A549 (cell line): Measurements from ENCODE around the gene RFX3. TPM values are rescaled to one million over a fixed set of nuclear protein-coding genes. Genes with fewer than 3 reads are reported as not detected.

Experiments used
- ATAC-seq, 2 experiments: fragments of 200-7000 bp in 1 of 2; fragments of >200 bp in 1 of 2; cut with Nextera tagmentation in 1 of 2; cut with Tn5 transposase in 1 of 2; 3 replicates each; pipeline versions ENCODE4 v1.8.0 to v1.9.1; 2018 to 2020; ENCODE audit warnings: mild to moderate bottlenecking in 1 of 2, moderate library complexity in 1 of 2
- CTCF ChIA-PET: fragments of 300-600 bp; sonication (Branson Sonifier 250); formaldehyde crosslinking; extraction: SDS; loops from one replicate; lab custom pipeline; 2021; ENCODE audit warnings: antibody characterized with exemption, inconsistent platforms; lab: Yijun Ruan, JAX
- POLR2A ChIA-PET: fragments of 350-600 bp; formaldehyde crosslinking; extraction: SDS; loops from one replicate; lab custom pipeline; 2021; ENCODE audit warnings: antibody characterized with exemption, inconsistent platforms; lab: Yijun Ruan, JAX
- DNase-seq, 2 experiments: peaks; one replicate each; pipeline versions ENCODE4 v3.0.0 to v3.0.0-alpha.2; 2011 to 2016; ENCODE audit warnings: low read depth in 1 of 2, low spot score in 1 of 2
- FAIRE-seq: peaks from 2 replicates; lab custom pipeline; 2011; peaks lifted over from hg19 to GRCh38; lab: Jason Lieb, UNC
- H3K27ac ChIP-seq, 2 experiments: fragments of >200 bp; sonication (Bioruptor Twin); formaldehyde crosslinking; 3 replicates each; pipeline ENCODE4 v1.5.1; 2016 to 2017
- H3K4me1 ChIP-seq: fragments of >200 bp; sonication (Bioruptor Twin); formaldehyde crosslinking; 3 replicates; pipeline ENCODE4 v1.6.1; 2016
- H3K4me2 ChIP-seq: fragments of >200 bp; sonication (Bioruptor Twin); formaldehyde crosslinking; 3 replicates; pipeline ENCODE4 v1.6.1; 2016
- H3K4me3 ChIP-seq: fragments of >200 bp; sonication (Bioruptor Twin); formaldehyde crosslinking; 3 replicates; pipeline ENCODE4 v1.5.1; 2016
- H3K9me3 ChIP-seq: fragments of >200 bp; sonication (Bioruptor Twin); formaldehyde crosslinking; 3 replicates; pipeline ENCODE4 v1.6.1; 2016
- BHLHE40 ChIP-seq: IDR thresholded peaks from 2 replicates; pipeline ENCODE4 v1.6.1; 2012; ENCODE audit warnings: low read depth, low read length, inconsistent platforms
- CEBPB ChIP-seq, 2 experiments: fragments of >200 bp in 1 of 2; sonication (Bioruptor Twin) in 1 of 2; formaldehyde crosslinking in 1 of 2; IDR thresholded peaks; 2 replicates each; pipeline ENCODE4 v1.6.1; 2012 to 2016
- CHD2 ChIP-seq: fragments of 150-350 bp; IDR thresholded peaks from 2 replicates; pipeline ENCODE4 v1.6.1; 2014; ENCODE audit warnings: low read length; ENCODE audit not compliant: partially characterized antibody
- E2F6 ChIP-seq: IDR thresholded peaks from 2 replicates; pipeline ENCODE4 v1.6.1; 2012; ENCODE audit warnings: low read depth, borderline replicate concordance
- EHF ChIP-seq: fragments of 250-450 bp; sonication (Bioruptor Pico); IDR thresholded peaks from 2 replicates; pipeline ENCODE4 v1.5.0; 2020; ENCODE audit warnings: mild to moderate bottlenecking
- EP300 ChIP-seq, 2 experiments: fragments of >200 bp; sonication (Bioruptor Twin); formaldehyde crosslinking; IDR thresholded peaks; 2 replicates in 1 of 2; 3 replicates in 1 of 2; pipeline ENCODE4 v1.6.1; 2016 to 2017
- FOSL2 ChIP-seq, 2 experiments: fragments of 450-650 bp in 1 of 2; fragments of >200 bp in 1 of 2; sonication (Bioruptor Twin) in 1 of 2; formaldehyde crosslinking; IDR thresholded peaks; 2 replicates each; pipeline versions ENCODE4 v1.5.0 to v1.6.1; 2016 to 2020; ENCODE audit warnings: mild to moderate bottlenecking in 1 of 2, moderate library complexity in 1 of 2
- FOXS1 ChIP-seq: fragments of 250-450 bp; sonication (Bioruptor Pico); IDR thresholded peaks from 2 replicates; pipeline ENCODE4 v1.5.0; 2020; ENCODE audit warnings: mild to moderate bottlenecking, moderate library complexity
- HDAC2 ChIP-seq: fragments of 200-600 bp; sonication (generic); IDR thresholded peaks from 2 replicates; pipeline ENCODE4 v1.6.1; 2016
- HOXA7 ChIP-seq: fragments of 250-450 bp; sonication (Bioruptor Pico); IDR thresholded peaks from 2 replicates; pipeline ENCODE4 v1.5.0; 2020; ENCODE audit warnings: mild to moderate bottlenecking, moderate library complexity
- HOXB13 ChIP-seq: fragments of 250-450 bp; sonication (Bioruptor Pico); IDR thresholded peaks from 2 replicates; pipeline ENCODE4 v1.5.0; 2020; ENCODE audit warnings: low read depth, mild to moderate bottlenecking, moderate library complexity
- HOXB5 ChIP-seq: fragments of 250-450 bp; sonication (Bioruptor Pico); IDR thresholded peaks from 2 replicates; pipeline ENCODE4 v1.5.0; 2020; ENCODE audit warnings: mild to moderate bottlenecking, moderate library complexity
- KDM1A ChIP-seq: fragments of 200-600 bp; sonication (generic); IDR thresholded peaks from 2 replicates; pipeline ENCODE4 v1.6.1; 2016; ENCODE audit warnings: low read depth, mild to moderate bottlenecking
- MAFK ChIP-seq: fragments of 450-650 bp; IDR thresholded peaks from 2 replicates; pipeline ENCODE4 v1.6.1; 2014; ENCODE audit not compliant: partially characterized antibody
- MAX ChIP-seq: IDR thresholded peaks from 2 replicates; pipeline ENCODE4 v1.6.1; 2012
- NFE2L2 ChIP-seq: fragments of 150-350 bp; conservative IDR thresholded peaks from 2 replicates; pipeline ENCODE4 v1.6.1; 2014; ENCODE audit warnings: low read length
- PBX3 ChIP-seq: IDR thresholded peaks from 2 replicates; pipeline ENCODE4 v1.6.1; 2012
- PHF8 ChIP-seq: fragments of 200-600 bp; sonication (generic); IDR thresholded peaks from 2 replicates; pipeline ENCODE4 v1.6.1; 2016; ENCODE audit warnings: low read depth, mild to moderate bottlenecking, antibody characterized with exemption, moderate library complexity, borderline replicate concordance
- POLR2A ChIP-seq: IDR thresholded peaks from 2 replicates; pipeline ENCODE4 v1.6.1; 2012; ENCODE audit warnings: mild to moderate bottlenecking, low read length
- POLR2AphosphoS2 ChIP-seq: conservative IDR thresholded peaks from 2 replicates; pipeline ENCODE4 v1.6.1; 2012; ENCODE audit warnings: low read length, improper control_type of control experiment, inconsistent platforms
- RAD21 ChIP-seq, 2 experiments: fragments of >200 bp in 1 of 2; sonication (Bioruptor Twin) in 1 of 2; formaldehyde crosslinking in 1 of 2; IDR thresholded peaks in 1 of 2; conservative IDR thresholded peaks in 1 of 2; 2 replicates in 1 of 2; 3 replicates in 1 of 2; pipeline ENCODE4 v1.6.1; 2012 to 2018; ENCODE audit warnings: inconsistent platforms in 1 of 2
- RARB ChIP-seq: fragments of 250-450 bp; sonication (Bioruptor Pico); IDR thresholded peaks from 2 replicates; pipeline ENCODE4 v1.8.0; 2021; ENCODE audit warnings: mild to moderate bottlenecking, moderate library complexity
- RCOR1 ChIP-seq: fragments of 150-350 bp; IDR thresholded peaks from 2 replicates; pipeline ENCODE4 v1.6.1; 2014; ENCODE audit warnings: antibody characterized with exemption, low read length, low read depth
- REST ChIP-seq: fragments of 200-600 bp; sonication (generic); IDR thresholded peaks from 2 replicates; pipeline ENCODE4 v1.6.1; 2016; ENCODE audit warnings: antibody characterized with exemption, mild to moderate bottlenecking, moderate library complexity
- RFX5 ChIP-seq: fragments of 450-650 bp; IDR thresholded peaks from 2 replicates; pipeline ENCODE4 v1.7.1; 2014; ENCODE audit warnings: antibody characterized with exemption, mild to moderate bottlenecking, moderate library complexity
- RNF2 ChIP-seq: fragments of 200-600 bp; sonication (generic); IDR thresholded peaks from 2 replicates; pipeline ENCODE4 v1.6.1; 2016; ENCODE audit warnings: low read depth, mild to moderate bottlenecking, antibody characterized with exemption, moderate library complexity, borderline replicate concordance
- SMC3 ChIP-seq: fragments of >200 bp; sonication (Bioruptor Twin); formaldehyde crosslinking; IDR thresholded peaks from 3 replicates; pipeline ENCODE4 v1.6.1; 2018; ENCODE audit warnings: inconsistent platforms
- SREBF2 ChIP-seq: fragments of 450-650 bp; IDR thresholded peaks from 2 replicates; pipeline ENCODE4 v1.6.1; 2014; ENCODE audit warnings: mild to moderate bottlenecking, moderate library complexity
- TFCP2L1 ChIP-seq: fragments of 250-450 bp; sonication (Bioruptor Pico); IDR thresholded peaks from 2 replicates; pipeline ENCODE4 v1.5.0; 2021; ENCODE audit warnings: mild to moderate bottlenecking
- TP53 ChIP-seq: fragments of 250-450 bp; sonication (Bioruptor Pico); IDR thresholded peaks from 2 replicates; pipeline ENCODE4 v1.5.0; 2021; ENCODE audit warnings: mild to moderate bottlenecking, moderate library complexity
- ZC3H11A ChIP-seq: fragments of 450-650 bp; IDR thresholded peaks from 2 replicates; pipeline ENCODE4 v1.6.1; 2014; ENCODE audit warnings: antibody characterized with exemption, mild to moderate bottlenecking
- WGBS: methylation state at CpG from one replicate; pipeline ENCODE4 v1.1.6; 2017; ENCODE audit errors: missing lambda C conversion rate; 5-methylcytosine and 5-hydroxymethylcytosine counted together
- polyA plus RNA-seq, 4 experiments: library from polyadenylated mRNA; depleted of rRNA in 3 of 4; stranded (reverse); fragments of >200 nt; fragmentation: RNase III in 1 of 4; extraction: RNeasy Plus Mini Kit Qiagen cat#74134 plus additional on column Dnase treatment in 1 of 4; gene quantifications; 2 replicates in 3 of 4; 3 replicates in 1 of 4; pipeline ENCODE4 v1.2.3, GENCODE V29; 2011 to 2017

Gene RFX3
- polyA plus RNA-seq, 2 of the 4 experiments (the other 2 are of a cell fraction): 1.3 to 7.9 TPM

GRCh38 chr9:3497857-3498256 lies 27.9 kb downstream of the RFX3 start:
- no peak overlapping the region for H3K4me2 ChIP-seq
- TF ChIP-seq RCOR1 (no peak), POLR2AphosphoS2 (no peak), SREBF2 (no peak)
- H3K4me1 ChIP-seq: peaks cover 14% of the 10 kb centered on the region
- no peak overlapping the region for H3K4me3 ChIP-seq
- FAIRE-seq (no peak), ATAC-seq (no peak), DNase-seq (no peak)
- no peaks in the 10 kb centered on the region for H3K9me3 ChIP-seq
- WGBS: 91% methylated on average over 4 of the region's 4 CpGs
- ChIA-PET CTCF (no interaction called here), POLR2A (interaction anchor here (1.2 kb wide), 1 partner anchor 28 kb away, joined by 4 read pairs; the partner anchor contains the start of gene RFX3)
- no peak overlapping the region for H3K27ac ChIP-seq

GRCh38 chr9:3497401-3497800 lies 28.4 kb downstream of the RFX3 start:
- Histone ChIP-seq H3K4me1 (peaks cover 9% of the 10 kb centered on the region; the same call in 2 of the 3 replicates), H3K4me3 (no peak overlapping the region), H3K4me2 (no peak overlapping the region)
- no peak for DNase-seq
- 43% methylated on average over 2 of the region's 2 CpGs for WGBS
- CTCF ChIA-PET: no interaction called here
- TF ChIP-seq PHF8 (no peak), MAX (no peak), EP300 (IDR thresholded peaks at IDR 0.05) (no peak), KDM1A (no peak), RFX5 (no peak), TP53 (CRISPR knock-in tag) (no peak), ZC3H11A (no peak), HOXB13 (CRISPR knock-in tag) (no peak), RNF2 (no peak), CHD2 (no peak), NFE2L2 (no peak), BHLHE40 (no peak), MAFK (no peak), CEBPB (IDR thresholded peaks at IDR 0.05) (no peak), E2F6 (no peak), FOSL2 (IDR thresholded peaks at IDR 0.05) (no peak), FOSL2 (CRISPR knock-in tag; IDR thresholded peaks at IDR 0.05) (no peak)
- TF ChIP-seq, all 56 proteins: peak for 0
- no peak for FAIRE-seq
- Histone ChIP-seq H3K9me3 (no peaks in the 10 kb centered on the region), H3K27ac (no peak overlapping the region)
- POLR2A ChIA-PET: no interaction called here
- ATAC-seq: no peak; a peak in 1 of 6 replicates

- DNase-seq (no peak), FAIRE-seq (no peak), ATAC-seq (no peak)
- WGBS: 80% methylated on average over 3 of the region's 3 CpGs
- no peak overlapping the region for H3K27ac ChIP-seq
- H3K4me2 ChIP-seq: no peak overlapping the region
- H3K4me3 ChIP-seq: no peak overlapping the region
- H3K9me3 ChIP-seq: no peaks in the 10 kb centered on the region
- POLR2A ChIA-PET: interaction anchor here (1.4 kb wide), 1 partner anchor 30 kb away, joined by 4 read pairs; no protein-coding TSS in a partner anchor
- 0 out of 3 replicates have a peak, but pooled peaks cover 6% of the 10 kb centered on the region for H3K4me1 ChIP-seq
- no peak for TF ChIP-seq PBX3
- no peak for TF ChIP-seq ZC3H11A
- TF ChIP-seq SREBF2: no peak
- TF ChIP-seq RAD21 (conservative IDR thresholded peaks at IDR 0.05 in 1 of 2, IDR thresholded peaks at IDR 0.05 in 1 of 2): no peak
- no peak for TF ChIP-seq FOXS1
- TF ChIP-seq POLR2A: no peak
- TF ChIP-seq EHF (CRISPR knock-in tag): no peak
- no peak for TF ChIP-seq NFE2L2
- no peak for TF ChIP-seq HOXA7 (CRISPR knock-in tag)
- TF ChIP-seq TFCP2L1 (CRISPR knock-in tag): no peak
- TF ChIP-seq REST: no peak
- no peak for TF ChIP-seq CHD2
- no peak for TF ChIP-seq HOXB5 (CRISPR knock-in tag)
- TF ChIP-seq PHF8: no peak
- no peak for TF ChIP-seq MAFK
- no peak for TF ChIP-seq RCOR1
- no peak for TF ChIP-seq HDAC2
- TF ChIP-seq RARB (CRISPR knock-in tag): no peak
- TF ChIP-seq SMC3: no peak
- CTCF ChIA-PET: interaction anchor here (1.4 to 1.9 kb wide), 2 partner anchors 28 to 45 kb away, joined by 3 to 8 read pairs; no protein-coding TSS in a partner anchor
These were observed 29.9 kb downstream of the RFX3 start for GRCh38 chr9:3495855-3496254.
